Fibroblast of pulmonary artery (primary cell): ENCODE measurements around the gene SLC9A9.

Experiments
- DNase-seq: peaks from one replicate; pipeline ENCODE4 v3.0.0-alpha.2; 2010; ENCODE audit warnings: low read depth
- H3K4me3 ChIP-seq: replicated peaks from 2 replicates; pipeline ENCODE4 v1.5.1; 2011; ENCODE audit warnings: low read depth, mild to moderate bottlenecking, control low read depth, low read length, moderate library complexity
- CTCF ChIP-seq: IDR thresholded peaks from 2 replicates; pipeline ENCODE4 v1.5.1; 2011; ENCODE audit warnings: mild to moderate bottlenecking, control low read depth, low read length, inconsistent platforms; ENCODE audit errors: missing control alignments

Gene SLC9A9

GRCh38 chr3:143271136-143271535, 577.1 kb downstream of the SLC9A9 start:
- H3K4me3 ChIP-seq: no peak overlapping the region
- no peak for TF ChIP-seq CTCF
- no peak for DNase-seq

GRCh38 chr3:143269741-143270140, 578.5 kb downstream of the SLC9A9 start:
- TF ChIP-seq CTCF: no peak
- no peak overlapping the region for H3K4me3 ChIP-seq
- no peak for DNase-seq

GRCh38 chr3:143267989-143268388, 580.3 kb downstream of the SLC9A9 start:
- DNase-seq: no peak

GRCh38 chr3:143266927-143267326, 581.3 kb downstream of the SLC9A9 start:
- no peak overlapping the region for H3K4me3 ChIP-seq
- DNase-seq: no peak
- no peak for TF ChIP-seq CTCF

More at GRCh38 chr3:143267989-143268388, 580.3 kb downstream of the SLC9A9 start:
- TF ChIP-seq CTCF: no peak
- no peak overlapping the region for H3K4me3 ChIP-seq

- no peak for TF ChIP-seq CTCF
- DNase-seq: no peak
- H3K4me3 ChIP-seq: no peak overlapping the region
Observed at GRCh38 chr3:143266511-143266910, 581.8 kb downstream of the SLC9A9 start.

GRCh38 chr3:143265501-143266070, 582.7 kb downstream of the SLC9A9 start:
- DNase-seq: no peak
- no peak overlapping the region for H3K4me3 ChIP-seq
- TF ChIP-seq CTCF: no peak

- DNase-seq: no peak
- TF ChIP-seq CTCF: no peak
Observed at GRCh38 chr3:143263852-143264513, 584.3 kb downstream of the SLC9A9 start.

More at GRCh38 chr3:143263852-143264513, 584.3 kb downstream of the SLC9A9 start:
- H3K4me3 ChIP-seq: no peak overlapping the region
